HepG2 (cell line): Measurements from ENCODE around the gene PACC1. TPM values are rescaled to one million over a fixed set of nuclear protein-coding genes. Genes with fewer than 3 reads are reported as not detected.
A peak's percentile ranks its signal among the peaks of the same experiment; 100 is the strongest.

ENCODE experiments used
- BHLHE40 ChIP-seq: IDR thresholded peaks from 2 replicates; pipeline ENCODE4 v1.6.1; 2011; ENCODE audit warnings: low read length, improper control_type of control experiment
- GZF1 ChIP-seq: sonication (generic); formaldehyde crosslinking; IDR thresholded peaks from 2 replicates; pipeline ENCODE4 v1.5.1; 2020; ENCODE audit warnings: mild to moderate bottlenecking, missing genetic modification reagents
- MIER3 ChIP-seq: IDR thresholded peaks from 2 replicates; pipeline ENCODE4 v1.6.1; 2016; ENCODE audit warnings: missing compliant biosample characterization, borderline replicate concordance
- POGZ ChIP-seq: sonication (generic); formaldehyde crosslinking; IDR thresholded peaks from 2 replicates; pipeline ENCODE4 v1.4.0; 2020; ENCODE audit warnings: mild to moderate bottlenecking, missing genetic modification reagents
- SAP130 ChIP-seq: IDR thresholded peaks from 2 replicates; pipeline ENCODE4 v1.6.1; 2016; ENCODE audit warnings: low read depth
- U2AF1 ChIP-seq: fragments of 200-400 bp; formaldehyde crosslinking; optimal IDR thresholded peaks from 2 replicates; pipeline ENCODE3; 2017; ENCODE audit warnings: mild to moderate bottlenecking, low read depth, low read length
- WIZ ChIP-seq: sonication (generic); formaldehyde crosslinking; IDR thresholded peaks from 2 replicates; pipeline ENCODE4 v1.5.1; 2020; ENCODE audit warnings: mild to moderate bottlenecking, missing genetic modification reagents
- polyA plus RNA-seq, 8 experiments: library from polyadenylated mRNA; depleted of rRNA in 3 of 8; stranded (reverse) in 7 of 8; unstranded in 1 of 8; fragments of >200 nt; fragmentation: Illumina TruSeq in 4 of 8; extraction: Trizol in 4 of 8; gene quantifications; 2 replicates each; pipeline versions ENCODE4 v1.2.1 to v1.2.3, GENCODE V29; 2011 to 2016; ENCODE audit warnings: low read depth in 4 of 8, missing spikeins in 1 of 8, mixed read lengths in 1 of 8; ENCODE audit not compliant: insufficient read depth in 1 of 8
- total RNA-seq, 5 experiments: library from RNA; depleted of rRNA; stranded (reverse); fragments of >200 nt; fragmentation: Illumina TruSeq; extraction: Trizol; gene quantifications; 2 replicates each; pipeline ENCODE4 v1.2.3, GENCODE V29; 2016; ENCODE audit warnings: low read depth in 1 of 5
- TF ChIP-seq, protein P1 (sequence below), 2 experiments: fragments of 450-650 bp in 1 of 2; sonication (generic) in 1 of 2; formaldehyde crosslinking in 1 of 2; IDR thresholded peaks; 2 replicates each; pipeline versions ENCODE4 v1.6.1 to v1.8.0; 2016 to 2022; ENCODE audit warnings: antibody characterized with exemption in 1 of 2, mild to moderate bottlenecking in 1 of 2, missing genetic modification reagents in 1 of 2
- TF ChIP-seq, protein P2 (sequence below): sonication (generic); formaldehyde crosslinking; IDR thresholded peaks from 2 replicates; pipeline ENCODE4 v1.8.0; 2022; ENCODE audit warnings: mild to moderate bottlenecking, missing genetic modification reagents
- TF ChIP-seq, protein P3 (sequence below): sonication (generic); formaldehyde crosslinking; IDR thresholded peaks from 2 replicates; pipeline ENCODE4 v1.4.0; 2020; ENCODE audit warnings: missing genetic modification reagents

Gene PACC1
- total and polyA plus RNA-seq, 2 of the 13 experiments (the other 11 are each of a cell fraction or from before 2014, with no cell fraction given): 9.4 to 10.7 TPM

DNA sequence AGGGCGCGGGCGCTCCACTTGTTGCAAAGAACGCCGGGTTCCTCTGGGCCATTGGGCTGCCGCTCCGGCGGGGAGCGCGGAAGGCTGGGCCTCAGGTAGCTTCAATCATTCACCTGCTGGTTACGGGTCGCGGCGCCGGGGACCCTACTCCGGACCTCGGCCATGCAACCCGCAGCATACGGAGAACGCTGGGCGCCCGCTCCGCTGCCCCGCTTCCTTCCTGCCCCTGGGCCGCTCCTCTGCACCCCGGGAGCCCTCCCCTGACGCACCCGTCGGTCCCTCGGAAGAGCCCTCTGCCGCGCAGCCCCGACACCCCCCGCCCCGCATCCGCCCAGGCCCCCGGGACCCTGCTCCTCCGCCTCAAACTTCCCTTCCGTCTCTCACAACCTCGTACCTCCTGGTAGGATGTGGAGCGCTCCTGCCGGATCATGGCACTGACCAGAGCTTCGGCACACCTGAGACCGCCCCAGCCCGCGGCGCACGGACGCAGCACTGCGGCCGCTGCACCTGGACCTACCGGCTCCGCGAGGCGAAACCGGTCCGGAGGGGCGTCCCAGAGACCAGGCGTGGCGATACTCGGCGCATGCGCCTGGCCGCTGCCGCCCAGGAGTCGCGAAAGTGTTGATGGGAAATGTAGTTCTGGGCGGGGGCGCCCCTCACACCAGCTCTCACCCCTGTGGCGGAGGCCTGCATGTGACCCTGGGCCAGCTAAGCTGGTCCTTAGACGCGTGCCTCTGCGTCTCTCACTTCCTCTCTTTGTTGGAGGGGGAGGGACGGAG, at the start of gene PACC1 (continued):
- TF ChIP-seq, protein P1, sequence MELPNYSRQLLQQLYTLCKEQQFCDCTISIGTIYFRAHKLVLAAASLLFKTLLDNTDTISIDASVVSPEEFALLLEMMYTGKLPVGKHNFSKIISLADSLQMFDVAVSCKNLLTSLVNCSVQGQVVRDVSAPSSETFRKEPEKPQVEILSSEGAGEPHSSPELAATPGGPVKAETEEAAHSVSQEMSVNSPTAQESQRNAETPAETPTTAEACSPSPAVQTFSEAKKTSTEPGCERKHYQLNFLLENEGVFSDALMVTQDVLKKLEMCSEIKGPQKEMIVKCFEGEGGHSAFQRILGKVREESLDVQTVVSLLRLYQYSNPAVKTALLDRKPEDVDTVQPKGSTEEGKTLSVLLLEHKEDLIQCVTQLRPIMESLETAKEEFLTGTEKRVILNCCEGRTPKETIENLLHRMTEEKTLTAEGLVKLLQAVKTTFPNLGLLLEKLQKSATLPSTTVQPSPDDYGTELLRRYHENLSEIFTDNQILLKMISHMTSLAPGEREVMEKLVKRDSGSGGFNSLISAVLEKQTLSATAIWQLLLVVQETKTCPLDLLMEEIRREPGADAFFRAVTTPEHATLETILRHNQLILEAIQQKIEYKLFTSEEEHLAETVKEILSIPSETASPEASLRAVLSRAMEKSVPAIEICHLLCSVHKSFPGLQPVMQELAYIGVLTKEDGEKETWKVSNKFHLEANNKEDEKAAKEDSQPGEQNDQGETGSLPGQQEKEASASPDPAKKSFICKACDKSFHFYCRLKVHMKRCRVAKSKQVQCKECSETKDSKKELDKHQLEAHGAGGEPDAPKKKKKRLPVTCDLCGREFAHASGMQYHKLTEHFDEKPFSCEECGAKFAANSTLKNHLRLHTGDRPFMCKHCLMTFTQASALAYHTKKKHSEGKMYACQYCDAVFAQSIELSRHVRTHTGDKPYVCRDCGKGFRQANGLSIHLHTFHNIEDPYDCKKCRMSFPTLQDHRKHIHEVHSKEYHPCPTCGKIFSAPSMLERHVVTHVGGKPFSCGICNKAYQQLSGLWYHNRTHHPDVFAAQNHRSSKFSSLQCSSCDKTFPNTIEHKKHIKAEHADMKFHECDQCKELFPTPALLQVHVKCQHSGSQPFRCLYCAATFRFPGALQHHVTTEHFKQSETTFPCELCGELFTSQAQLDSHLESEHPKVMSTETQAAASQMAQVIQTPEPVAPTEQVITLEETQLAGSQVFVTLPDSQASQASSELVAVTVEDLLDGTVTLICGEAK (IDR thresholded peaks at IDR 0.05): no peak
- TF ChIP-seq, protein P1 (CRISPR knock-in tag; IDR thresholded peaks at IDR 0.05): peak; percentile 60; the same call in 1 of the 2 replicates
- TF ChIP-seq POGZ (0 out of 2 replicates have a peak, but pooled peaks have one; percentile 22), WIZ (CRISPR knock-in tag) (no peak), U2AF1 (no peak), BHLHE40 (peak; percentile 58), SAP130 (CRISPR knock-in tag) (peak; percentile 80), MIER3 (CRISPR knock-in tag) (peak; percentile 74; the same call in 1 of the 2 replicates), GZF1 (CRISPR knock-in tag) (0 out of 2 replicates have a peak, but pooled peaks have one; percentile 78)
- TF ChIP-seq, protein P2, sequence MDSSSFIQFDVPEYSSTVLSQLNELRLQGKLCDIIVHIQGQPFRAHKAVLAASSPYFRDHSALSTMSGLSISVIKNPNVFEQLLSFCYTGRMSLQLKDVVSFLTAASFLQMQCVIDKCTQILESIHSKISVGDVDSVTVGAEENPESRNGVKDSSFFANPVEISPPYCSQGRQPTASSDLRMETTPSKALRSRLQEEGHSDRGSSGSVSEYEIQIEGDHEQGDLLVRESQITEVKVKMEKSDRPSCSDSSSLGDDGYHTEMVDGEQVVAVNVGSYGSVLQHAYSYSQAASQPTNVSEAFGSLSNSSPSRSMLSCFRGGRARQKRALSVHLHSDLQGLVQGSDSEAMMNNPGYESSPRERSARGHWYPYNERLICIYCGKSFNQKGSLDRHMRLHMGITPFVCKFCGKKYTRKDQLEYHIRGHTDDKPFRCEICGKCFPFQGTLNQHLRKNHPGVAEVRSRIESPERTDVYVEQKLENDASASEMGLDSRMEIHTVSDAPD (CRISPR knock-in tag): no peak
- TF ChIP-seq, protein P3, sequence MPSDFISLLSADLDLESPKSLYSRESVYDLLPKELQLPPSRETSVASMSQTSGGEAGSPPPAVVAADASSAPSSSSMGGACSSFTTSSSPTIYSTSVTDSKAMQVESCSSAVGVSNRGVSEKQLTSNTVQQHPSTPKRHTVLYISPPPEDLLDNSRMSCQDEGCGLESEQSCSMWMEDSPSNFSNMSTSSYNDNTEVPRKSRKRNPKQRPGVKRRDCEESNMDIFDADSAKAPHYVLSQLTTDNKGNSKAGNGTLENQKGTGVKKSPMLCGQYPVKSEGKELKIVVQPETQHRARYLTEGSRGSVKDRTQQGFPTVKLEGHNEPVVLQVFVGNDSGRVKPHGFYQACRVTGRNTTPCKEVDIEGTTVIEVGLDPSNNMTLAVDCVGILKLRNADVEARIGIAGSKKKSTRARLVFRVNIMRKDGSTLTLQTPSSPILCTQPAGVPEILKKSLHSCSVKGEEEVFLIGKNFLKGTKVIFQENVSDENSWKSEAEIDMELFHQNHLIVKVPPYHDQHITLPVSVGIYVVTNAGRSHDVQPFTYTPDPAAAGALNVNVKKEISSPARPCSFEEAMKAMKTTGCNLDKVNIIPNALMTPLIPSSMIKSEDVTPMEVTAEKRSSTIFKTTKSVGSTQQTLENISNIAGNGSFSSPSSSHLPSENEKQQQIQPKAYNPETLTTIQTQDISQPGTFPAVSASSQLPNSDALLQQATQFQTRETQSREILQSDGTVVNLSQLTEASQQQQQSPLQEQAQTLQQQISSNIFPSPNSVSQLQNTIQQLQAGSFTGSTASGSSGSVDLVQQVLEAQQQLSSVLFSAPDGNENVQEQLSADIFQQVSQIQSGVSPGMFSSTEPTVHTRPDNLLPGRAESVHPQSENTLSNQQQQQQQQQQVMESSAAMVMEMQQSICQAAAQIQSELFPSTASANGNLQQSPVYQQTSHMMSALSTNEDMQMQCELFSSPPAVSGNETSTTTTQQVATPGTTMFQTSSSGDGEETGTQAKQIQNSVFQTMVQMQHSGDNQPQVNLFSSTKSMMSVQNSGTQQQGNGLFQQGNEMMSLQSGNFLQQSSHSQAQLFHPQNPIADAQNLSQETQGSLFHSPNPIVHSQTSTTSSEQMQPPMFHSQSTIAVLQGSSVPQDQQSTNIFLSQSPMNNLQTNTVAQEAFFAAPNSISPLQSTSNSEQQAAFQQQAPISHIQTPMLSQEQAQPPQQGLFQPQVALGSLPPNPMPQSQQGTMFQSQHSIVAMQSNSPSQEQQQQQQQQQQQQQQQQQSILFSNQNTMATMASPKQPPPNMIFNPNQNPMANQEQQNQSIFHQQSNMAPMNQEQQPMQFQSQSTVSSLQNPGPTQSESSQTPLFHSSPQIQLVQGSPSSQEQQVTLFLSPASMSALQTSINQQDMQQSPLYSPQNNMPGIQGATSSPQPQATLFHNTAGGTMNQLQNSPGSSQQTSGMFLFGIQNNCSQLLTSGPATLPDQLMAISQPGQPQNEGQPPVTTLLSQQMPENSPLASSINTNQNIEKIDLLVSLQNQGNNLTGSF (CRISPR knock-in tag): no peak
